Tibial artery (tissue), 4 donors: Measurements from ENCODE around the gene HSP90B1.

Source experiments
- DNase-seq, 2 donors: peaks; one replicate each; pipeline ENCODE4 v3.0.0-alpha.2; 2019
- H3K27ac ChIP-seq, 2 donors: fragments of 200-600 bp; sonication (generic) in 1 of 2; 1 replicate in 1 of 2; 2 replicates in 1 of 2; pipeline ENCODE4 v1.5.1; 2018 to 2019; ENCODE audit warnings: mild to moderate bottlenecking in 1 of 2
- H3K27me3 ChIP-seq, 2 donors: fragments of 200-600 bp; sonication (generic) in 1 of 2; one replicate each; pipeline versions ENCODE4 v1.5.1 to v1.6.0; 2016 to 2019
- H3K36me3 ChIP-seq, 3 donors: fragments of 200-600 bp; sonication (generic) in 2 of 3; one replicate each; pipeline ENCODE4 v1.5.1; 2016 to 2019; ENCODE audit warnings: mild to moderate bottlenecking in 2 of 3
- H3K4me1 ChIP-seq, 4 donors: fragments of 200-600 bp; sonication (generic) in 2 of 4; 1 replicate in 3 of 4; 2 replicates in 1 of 4; pipeline ENCODE4 v1.5.1; 2016 to 2019
- H3K4me3 ChIP-seq, 2 donors: fragments of 200-600 bp; sonication (generic) in 1 of 2; 1 replicate in 1 of 2; 2 replicates in 1 of 2; pipeline ENCODE4 v1.5.1; 2018 to 2019; ENCODE audit warnings: mild to moderate bottlenecking in 2 of 2
- H3K9me3 ChIP-seq, 3 donors: fragments of 200-600 bp; sonication (generic) in 1 of 3; one replicate each; pipeline ENCODE4 v1.5.1; 2016 to 2019
- CTCF ChIP-seq, 2 experiments: fragments of 200-600 bp in 1 of 2; fragments of 450-650 bp in 1 of 2; IDR thresholded peaks; one replicate each; pipeline ENCODE4 v1.5.1; 2017 to 2019; ENCODE audit warnings: antibody characterized with exemption in 2 of 2, mild to moderate bottlenecking in 1 of 2, moderate library complexity in 1 of 2
- intact Hi-C: fragments of 100-400 bp; cut with DNase I; formaldehyde crosslinking; loops from one replicate; pipeline ENCODE4 v1.15.0; 2023; ENCODE audit warnings: low total_unique reads

HSP90B1 gene

GRCh38 chr12:103997286-103997900, 67.2 kb downstream of the HSP90B1 start:
- no peak for TF ChIP-seq CTCF (IDR thresholded peaks at IDR 0.05)
- Histone ChIP-seq H3K27me3 (no peaks in the 10 kb centered on the region), H3K27ac (no peak overlapping the region), H3K9me3 (no peaks in the 10 kb centered on the region), H3K36me3 (peaks cover 0 to 4% (median 0%) of the 10 kb centered on the region in 3 donors), H3K4me1 (no peaks in the 10 kb centered on the region), H3K4me3 (no peak overlapping the region)
- intact Hi-C loops = no loop called here
- DNase-seq = peak in 1 of 2 donors; percentile 22
